GM12873 (cell line): ENCODE results near the gene RAB1B.

Experiments used
- CTCF ChIP-seq: IDR thresholded peaks from 2 replicates; pipeline ENCODE4 v1.5.1; 2012; ENCODE audit warnings: low read depth, mild to moderate bottlenecking, moderate library complexity, low read length, control low read depth; ENCODE audit not compliant: insufficient read depth; ENCODE audit errors: missing control alignments

RAB1B gene

DNA sequence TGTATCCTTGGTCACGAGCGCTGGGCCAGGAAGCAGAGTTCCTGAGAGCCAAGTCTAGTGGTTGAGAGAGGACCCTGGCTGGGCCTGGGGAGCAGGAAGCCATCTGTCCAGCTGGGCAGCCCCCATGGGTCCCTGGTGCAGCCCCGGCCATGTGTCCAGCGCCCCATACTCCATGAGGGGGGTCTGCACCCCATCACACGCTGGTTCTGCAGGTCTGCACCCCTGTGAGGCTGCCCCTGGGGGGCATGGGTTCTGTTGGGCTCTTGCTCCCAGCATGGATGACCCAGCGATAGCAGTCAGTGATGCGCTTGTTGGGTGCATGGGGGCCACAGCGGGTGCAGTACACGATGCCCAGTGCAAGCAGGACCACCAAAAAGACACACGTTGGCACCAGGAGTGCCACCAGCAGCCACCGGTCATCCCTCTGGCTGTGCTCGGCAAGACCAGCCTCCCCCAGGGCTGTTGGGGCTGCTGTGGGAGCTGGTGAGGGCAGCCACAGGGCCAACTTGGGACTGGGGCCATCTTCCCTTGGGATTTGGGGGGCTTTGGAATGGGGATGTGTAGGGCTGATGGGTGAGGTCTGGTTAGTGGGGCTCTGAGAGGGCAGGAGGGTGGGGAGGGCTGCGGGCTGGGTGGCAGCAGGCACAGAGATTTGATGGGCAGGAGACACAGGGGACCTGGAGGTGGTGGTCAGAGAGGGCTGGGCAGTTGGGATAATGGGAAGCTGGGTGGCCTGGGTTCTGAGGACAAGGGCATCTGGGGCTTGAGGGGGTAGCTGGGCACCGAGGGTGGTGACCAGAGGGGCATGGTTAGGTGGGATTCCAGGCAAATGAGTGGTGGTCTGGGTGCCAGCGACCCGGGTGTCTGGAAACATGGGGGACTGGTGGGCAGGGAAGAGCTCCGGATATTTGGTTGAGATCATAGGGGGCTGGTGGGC, 46.4 kb downstream of the RAB1B start:
- TF ChIP-seq CTCF = no peak

DNA sequence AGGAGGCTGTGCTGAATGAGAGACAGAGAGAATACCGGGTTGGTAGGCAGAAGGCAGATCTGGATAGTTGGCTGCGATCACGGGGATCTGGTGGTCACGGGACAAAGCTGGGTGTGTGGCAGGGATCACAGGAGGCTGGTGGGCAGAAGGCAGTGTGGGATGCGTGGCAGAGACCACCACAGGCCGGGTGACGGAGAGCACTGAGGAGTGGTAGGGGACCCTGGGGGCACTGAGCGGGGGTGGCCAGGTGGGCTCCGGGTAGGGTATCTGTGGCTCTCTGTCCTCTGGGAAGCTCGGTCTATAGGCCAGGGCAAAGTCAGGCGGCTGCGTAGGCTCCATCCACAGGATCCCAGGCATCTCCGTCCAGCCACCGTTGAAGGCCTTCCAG, 47.1 kb downstream of the RAB1B start:
- TF ChIP-seq CTCF = no peak

DNA sequence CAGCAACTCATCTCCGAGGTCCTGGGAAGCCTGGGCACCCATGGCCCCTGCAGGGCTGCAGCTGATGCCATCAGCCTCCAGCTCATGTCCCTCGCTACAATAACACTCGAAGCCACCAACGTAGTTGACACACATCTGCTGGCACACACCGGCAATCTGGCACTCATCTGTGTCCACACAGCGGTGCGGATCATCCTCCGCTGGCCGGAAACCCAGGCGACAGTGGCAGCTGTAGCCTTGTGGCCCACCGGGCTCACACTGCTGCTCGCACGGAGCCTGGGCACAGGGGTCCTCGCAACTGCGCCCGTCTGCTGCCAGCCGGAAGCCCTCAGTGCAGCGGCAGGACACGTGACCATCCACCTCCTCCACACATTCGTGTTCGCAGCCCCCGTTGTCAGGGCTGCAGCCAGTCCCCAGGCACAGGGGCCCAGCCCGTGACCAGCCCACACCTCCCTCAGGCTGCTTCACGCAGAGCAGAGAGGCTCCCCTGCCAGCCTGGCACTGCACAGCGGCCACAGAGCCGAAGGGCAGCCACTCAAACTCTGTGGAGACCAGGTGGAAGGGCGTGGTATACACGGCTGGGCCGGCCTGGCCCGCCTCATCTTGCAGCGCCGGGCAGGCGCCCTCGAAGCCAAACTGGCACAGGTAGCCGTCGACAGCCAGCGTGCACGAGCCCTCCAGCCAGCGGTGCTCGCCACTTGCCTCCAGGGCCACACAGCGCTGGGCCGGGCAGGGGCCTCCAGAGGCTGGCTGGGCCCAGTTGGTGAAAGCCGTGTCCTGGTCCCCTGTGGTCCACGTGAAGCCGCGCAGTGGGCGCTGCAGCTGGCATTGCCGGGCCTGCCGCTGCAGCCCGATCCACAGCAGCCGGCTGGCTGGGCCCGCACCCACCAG, 47.7 kb downstream of the RAB1B start:
- TF ChIP-seq CTCF = no peak

DNA sequence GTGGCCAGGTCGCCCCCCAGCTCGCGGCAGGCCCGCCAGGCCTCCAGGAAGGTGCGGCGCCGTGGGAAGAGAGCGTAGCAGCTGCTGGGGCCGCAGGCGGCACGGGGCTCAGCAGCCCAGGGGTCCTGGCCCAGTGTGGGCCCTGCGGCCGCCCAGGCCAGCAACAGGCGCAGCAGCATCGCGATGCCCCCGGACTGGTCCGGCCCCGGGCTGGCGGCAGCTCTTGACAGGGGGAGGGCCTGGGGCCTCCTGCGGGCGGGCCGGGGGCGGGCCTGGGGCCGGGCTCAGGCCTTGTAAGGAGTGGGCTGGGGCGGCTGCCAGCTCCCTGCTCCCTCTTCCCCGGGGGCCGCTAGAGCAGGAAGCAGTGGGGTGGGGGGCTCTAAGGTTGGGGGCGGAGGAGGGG, 48.4 kb downstream of the RAB1B start, which contains the start of gene CD248:
CD248 (minus strand) TSS at position 196 of the 403 bp plus-strand sequence; CDS start at position 179, 17 bp downstream.
- TF ChIP-seq CTCF = no peak

GRCh38 chr11:66317322-66317722, 48.9 kb downstream of the RAB1B start:
- TF ChIP-seq CTCF = no peak

- TF ChIP-seq CTCF = no peak
Measured at GRCh38 chr11:66317723-66318599, 49.5 kb downstream of the RAB1B start.
